GM18499 (cell line): ENCODE measurements around the gene NVL.
"Not testable (repeated sequence)": the region's sequence is repeated elsewhere in the genome, so short reads cannot be mapped to it uniquely, and the experiment has no call there.

Experiments
- ATAC-seq: cut with Tn5 transposase; IDR thresholded peaks from one replicate; pipeline ENCODE4 v1.9.1; 2021; ENCODE audit warnings: moderate number of reproducible peaks; ENCODE audit not compliant: insufficient read depth, unreplicated experiment

NVL gene

DNA sequence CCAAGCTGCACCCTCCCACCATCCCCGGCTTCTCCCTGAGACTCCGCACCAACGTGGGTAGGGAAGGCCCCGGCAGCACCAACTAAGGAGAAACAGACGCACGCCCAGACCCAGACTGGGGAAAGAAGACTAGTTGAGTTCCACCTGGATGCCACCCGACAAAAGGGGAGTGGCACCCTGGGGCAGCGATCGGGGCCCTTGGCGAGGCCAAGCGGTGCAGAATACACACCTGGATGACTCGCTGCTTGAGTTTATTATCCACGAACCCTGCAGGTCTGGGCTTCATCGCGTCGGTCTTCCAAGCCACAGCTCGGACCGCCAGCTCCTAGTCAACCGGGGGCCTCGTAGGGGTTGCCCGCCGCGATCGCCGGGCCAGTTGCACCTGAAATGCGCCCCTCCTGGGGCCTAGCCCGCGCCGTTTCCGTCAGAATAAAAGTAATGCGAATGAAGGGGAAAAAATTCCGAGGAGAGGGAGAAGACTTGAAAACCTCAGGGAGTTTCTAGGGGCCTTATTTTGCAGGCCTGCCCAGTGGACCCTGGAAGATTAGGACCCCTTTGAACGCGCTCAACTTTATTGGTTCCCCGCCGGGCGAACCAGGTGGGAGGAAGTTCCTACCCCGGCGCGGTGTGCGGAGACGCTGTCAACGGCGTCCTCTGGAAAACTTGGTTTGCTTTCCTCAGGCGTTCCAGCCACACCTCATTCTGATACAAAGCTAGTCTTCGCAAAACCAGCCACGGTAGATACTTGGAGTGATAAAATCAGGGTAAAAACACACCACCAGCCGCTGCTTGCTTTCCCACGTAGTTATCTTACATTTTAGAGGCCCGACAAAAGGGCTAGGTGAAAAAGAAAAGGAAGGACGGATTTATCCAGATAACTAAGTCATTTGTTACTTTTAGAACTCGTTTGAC, at the start of gene NVL:
TSS of gene NVL (minus strand) at position 331 of the 912 bp plus-strand sequence. CDS start at position 286, 45 bp downstream.
- peak; percentile 42 for ATAC-seq

DNA sequence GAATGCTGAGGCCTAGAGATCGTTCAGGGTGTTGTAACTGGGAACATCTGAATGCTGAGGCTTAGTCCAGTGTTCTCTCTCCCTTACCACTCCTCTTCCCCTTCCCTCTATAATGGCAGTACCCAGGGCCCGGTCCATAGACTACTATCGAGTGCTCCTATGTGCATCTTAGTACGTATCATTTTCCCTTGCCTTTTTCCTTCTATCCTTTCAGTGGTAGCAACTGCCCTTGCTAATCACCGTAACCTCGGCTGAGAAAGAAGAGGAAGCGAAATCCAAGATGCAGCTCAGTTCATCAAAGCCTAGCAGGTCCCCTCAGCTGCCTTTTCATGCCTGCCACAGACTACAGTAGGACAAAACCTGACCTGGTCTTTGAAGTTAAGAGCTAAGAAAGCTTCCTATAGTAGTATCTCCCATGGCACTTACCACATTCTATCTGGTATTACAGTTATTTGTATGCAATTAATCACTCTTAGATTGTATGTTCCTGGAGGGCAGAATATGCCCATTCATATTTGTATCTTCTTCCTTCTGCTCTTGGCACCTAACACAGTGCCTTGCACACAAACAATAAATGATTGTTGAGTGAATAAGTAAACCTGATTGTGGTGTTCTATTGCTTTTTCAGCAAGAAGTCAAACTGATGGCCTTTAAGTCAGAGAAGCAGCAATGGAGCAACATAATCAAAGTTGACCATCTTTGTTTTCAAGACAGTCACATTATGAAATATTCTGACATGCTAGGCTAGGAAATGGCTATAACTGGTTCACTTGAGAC, 49.1 kb upstream of the NVL start:
- no peak for ATAC-seq

DNA sequence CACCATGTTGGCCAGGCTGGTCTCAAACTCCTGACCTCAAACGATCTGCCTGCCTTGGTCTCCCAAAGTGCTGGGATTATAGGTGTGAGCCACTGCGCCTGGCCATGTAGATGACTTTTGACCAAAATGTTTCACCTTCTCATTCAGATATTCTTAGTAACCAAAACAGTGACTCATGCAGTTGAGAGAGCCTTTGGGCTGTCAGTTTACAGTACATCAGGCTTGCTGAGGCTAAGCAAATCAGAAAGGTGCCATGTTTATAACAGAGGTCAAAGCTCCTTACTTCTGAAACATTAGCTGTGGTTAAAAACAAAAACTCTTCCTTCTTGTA, 47.7 kb upstream of the NVL start:
- ATAC-seq = peak; percentile 57

GRCh38 chr1:224375059-224375458, 45.1 kb upstream of the NVL start:
- no peak for ATAC-seq

DNA sequence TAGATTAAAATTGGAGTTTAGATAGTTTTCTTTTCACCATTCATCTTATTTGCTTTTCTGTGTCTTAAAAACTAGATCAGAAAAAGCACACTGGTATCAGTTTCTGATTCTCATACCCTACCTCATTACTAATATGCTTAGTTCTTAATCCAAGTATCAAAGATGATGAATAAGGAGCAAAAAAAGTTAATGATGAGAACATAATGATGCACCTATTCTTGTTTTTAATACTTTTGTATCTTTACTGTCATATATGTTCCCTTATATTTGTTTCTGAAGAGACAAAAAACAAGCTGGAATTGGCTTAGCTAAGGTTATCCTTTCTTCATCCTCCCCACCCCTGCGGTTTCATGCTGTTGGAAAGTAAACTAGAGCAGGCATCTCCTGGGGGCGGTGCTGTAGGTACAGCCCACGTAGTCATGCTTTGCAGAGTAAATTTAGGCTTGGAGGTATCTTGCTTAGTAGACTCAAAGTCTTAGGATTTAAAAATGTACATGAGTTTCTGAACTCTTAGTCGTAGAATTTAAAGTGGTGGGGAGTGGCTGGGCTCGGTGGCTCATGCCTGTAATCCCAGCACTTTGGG, 43.1 kb upstream of the NVL start:
- no peak for ATAC-seq

DNA sequence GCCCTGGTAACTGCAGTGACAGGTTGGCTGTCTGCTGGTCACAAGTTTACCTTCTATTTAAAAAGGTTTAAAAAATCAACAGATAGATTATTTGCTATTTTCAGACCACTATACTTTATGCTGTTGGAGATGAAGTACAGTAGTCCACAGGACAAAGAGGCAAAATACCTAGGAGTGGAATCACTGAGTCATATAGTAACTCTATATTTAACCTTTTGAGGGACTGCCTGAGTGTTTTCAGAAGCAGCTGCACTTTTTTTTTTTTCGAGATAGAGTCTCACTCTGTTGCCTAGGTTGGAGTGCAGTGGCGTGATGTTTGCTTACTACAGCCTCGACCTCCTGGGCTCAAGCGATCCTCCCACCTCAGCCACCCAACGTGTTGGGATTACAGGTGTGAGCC, 38.4 kb upstream of the NVL start:
- ATAC-seq = peak; percentile 96

GRCh38 chr1:224359207-224359606, 29.2 kb upstream of the NVL start:
- ATAC-seq = no peak

- ATAC-seq = no peak
Observed at GRCh38 chr1:224358237-224358636, 28.3 kb upstream of the NVL start.

DNA sequence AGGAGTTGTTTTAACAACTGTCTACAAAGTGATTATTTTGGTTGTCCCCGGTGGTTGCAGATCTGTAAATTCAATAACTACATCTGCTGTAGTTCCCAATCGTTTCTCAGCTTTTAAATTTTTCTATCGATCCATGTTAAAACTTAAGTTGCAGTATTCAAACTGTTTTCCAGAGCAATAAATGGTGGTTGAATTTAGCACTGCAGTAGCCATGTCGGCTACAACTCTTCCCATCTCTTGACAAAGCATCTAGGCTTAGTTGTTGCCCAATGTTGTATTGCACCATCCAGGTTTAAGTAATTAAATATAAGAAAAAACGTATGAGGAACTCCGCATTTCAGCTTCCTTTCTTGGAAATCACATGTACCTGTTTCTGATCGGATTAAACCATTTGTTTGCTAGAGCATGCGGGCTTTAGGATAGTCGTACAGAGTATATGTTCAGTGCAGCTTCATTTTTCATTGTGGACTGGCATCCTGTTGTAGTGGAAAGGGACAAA, 27.7 kb upstream of the NVL start:
- no peak for ATAC-seq

- peak; percentile 93 for ATAC-seq
Observed at GRCh38 chr1:224356685-224357625, 27.0 kb upstream of the NVL start, which contains the start of gene CNIH4. TSS of gene CNIH4 (plus strand) at chr1:224356879. CDS start at chr1:224356925, 46 bp downstream.

DNA sequence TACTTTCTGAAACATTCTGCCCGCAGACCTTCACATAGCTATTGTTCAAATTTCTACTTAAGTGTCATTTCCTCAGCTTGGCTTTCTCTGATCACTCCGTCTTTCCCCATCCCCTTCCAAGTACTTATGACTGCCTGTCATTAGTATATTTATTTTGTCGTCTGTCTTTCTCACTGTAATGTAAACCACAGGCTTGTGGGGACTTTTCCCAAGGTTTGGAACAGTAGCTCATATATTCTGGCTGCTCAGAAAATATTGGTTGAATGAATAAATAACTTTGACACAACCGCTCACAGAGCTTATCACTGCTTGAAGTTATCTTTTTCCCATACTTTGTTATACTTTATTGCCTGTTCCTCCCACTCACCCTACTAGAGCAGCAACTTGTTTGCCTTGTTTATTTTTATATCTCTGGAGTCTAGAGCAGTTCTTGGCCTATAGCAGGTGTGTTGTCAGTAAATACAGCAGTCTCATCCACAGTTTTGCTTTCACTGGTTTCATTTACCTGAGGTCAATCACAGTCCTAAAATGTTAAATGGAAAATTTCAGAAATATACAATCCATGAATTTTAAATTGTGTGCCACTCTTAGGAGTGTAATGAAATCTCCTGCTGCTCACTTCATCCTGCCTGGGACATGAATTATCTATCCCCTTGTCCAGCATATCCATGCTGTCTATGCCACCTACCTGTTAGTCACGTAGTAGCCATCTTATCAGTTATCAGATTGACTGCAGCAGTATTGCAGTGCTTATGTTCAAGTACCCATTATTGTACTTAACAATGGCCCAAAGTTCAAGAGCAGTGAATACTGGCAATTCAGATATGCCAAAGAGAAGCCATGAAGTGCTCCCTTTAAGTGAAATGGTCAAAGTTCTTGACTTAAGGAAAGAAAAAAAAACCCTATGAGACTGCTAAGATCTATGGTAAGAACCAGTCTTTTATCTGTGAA, 24.3 kb upstream of the NVL start:
- ATAC-seq = no peak

GRCh38 chr1:224352436-224353085, 22.6 kb upstream of the NVL start:
- not testable (repeated sequence) for ATAC-seq

GRCh38 chr1:224349716-224350115, 19.7 kb upstream of the NVL start:
- ATAC-seq = not testable (repeated sequence)

GRCh38 chr1:224348137-224348536, 18.2 kb upstream of the NVL start:
- ATAC-seq = no peak

GRCh38 chr1:224343679-224344078, 13.7 kb upstream of the NVL start:
- no peak for ATAC-seq

DNA sequence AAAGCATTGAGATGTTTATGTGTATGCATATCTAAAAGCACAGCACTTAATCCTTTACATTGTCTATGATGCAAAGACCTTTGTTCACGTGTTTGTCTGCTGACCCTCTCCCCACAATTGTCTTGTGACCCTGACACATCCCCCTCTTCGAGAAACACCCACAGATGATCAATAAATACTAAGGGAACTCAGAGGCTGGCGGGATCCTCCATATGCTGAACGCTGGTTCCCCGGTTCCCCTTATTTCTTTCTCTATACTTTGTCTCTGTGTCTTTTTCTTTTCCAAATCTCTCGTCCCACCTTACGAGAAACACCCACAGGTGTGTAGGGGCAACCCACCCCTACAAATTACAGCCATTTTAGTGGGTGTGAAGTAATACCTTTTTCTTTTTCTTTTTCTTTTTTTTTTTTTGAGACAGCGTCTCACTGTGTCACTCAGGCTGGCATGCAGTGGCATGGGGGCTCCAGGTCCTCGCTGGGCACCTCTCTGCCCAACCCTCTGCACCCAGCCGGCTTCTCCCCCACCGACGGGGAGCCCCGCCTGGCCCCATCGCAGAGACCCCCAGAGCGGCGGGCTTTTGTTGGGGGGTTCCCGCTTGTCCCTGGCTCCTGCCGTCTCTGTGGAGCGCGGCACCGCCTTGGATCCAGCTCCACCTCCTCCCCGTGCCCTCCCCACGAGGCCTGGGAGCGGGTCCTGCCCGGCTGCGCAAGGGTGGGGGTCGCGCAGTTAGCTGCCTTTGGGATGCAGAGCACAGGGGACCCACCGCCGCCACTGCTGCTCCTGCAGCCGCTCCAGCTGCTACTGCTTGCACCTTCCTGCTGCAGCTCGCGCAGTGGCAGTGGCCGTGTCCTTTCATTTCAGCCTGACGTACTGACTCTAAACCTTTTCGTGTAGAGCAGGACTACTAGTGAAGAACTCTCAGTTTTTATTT, 10.7 kb upstream of the NVL start:
- ATAC-seq = not testable (repeated sequence)

DNA sequence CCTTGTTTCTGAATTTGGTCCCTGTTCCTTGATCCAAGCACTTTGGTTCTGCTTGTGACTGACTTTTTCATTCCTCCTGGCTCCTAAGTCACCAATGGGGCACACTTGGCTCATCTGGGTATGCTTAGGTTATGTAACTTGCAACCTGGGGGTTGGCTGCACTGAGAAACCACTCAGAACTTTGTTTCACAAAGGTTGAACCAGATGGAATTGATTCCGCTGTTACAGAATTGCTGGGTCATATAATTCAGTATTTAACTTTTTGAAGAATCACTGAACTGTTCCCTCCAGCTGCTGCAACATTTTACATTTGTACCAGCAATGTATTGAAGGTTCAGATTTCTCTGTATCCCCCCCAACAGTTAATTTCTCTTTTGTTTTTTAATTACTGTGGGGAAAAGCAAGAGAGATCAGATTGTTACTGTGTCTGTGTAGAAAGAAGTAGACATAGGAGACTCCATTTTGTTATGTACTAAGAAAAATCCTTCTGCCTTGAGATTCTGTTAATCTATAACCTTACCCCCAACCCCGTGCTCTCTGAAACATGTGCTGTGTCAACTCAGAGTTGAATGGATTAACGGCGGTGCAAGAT, 9.6 kb upstream of the NVL start:
- ATAC-seq = no peak
